Endothelial cell (in vitro differentiated cells): ENCODE data around the gene MAPKAPK5. TPM values are rescaled to one million over a fixed set of nuclear protein-coding genes. Genes with fewer than 3 reads are reported as not detected.
"Not testable (repeated sequence)": the region's sequence is repeated elsewhere in the genome, so short reads cannot be mapped to it uniquely, and the experiment has no call there.

Source experiments
- DNase-seq: peaks from one replicate; pipeline ENCODE4 v3.0.0; 2021; ENCODE audit warnings: low spot score
- H3K27ac Mint-ChIP-seq: one replicate; pipeline ENCODE4 v1.8.0; 2021; ENCODE audit warnings: mixed read lengths, inconsistent platforms; ENCODE audit not compliant: unreplicated experiment
- H3K27me3 Mint-ChIP-seq: one replicate; pipeline ENCODE4 v1.8.0; 2021; ENCODE audit warnings: mild to moderate bottlenecking, moderate library complexity, mixed read lengths, inconsistent platforms; ENCODE audit not compliant: unreplicated experiment
- H3K36me3 Mint-ChIP-seq: one replicate; pipeline ENCODE4 v1.8.0; 2021; ENCODE audit warnings: mild to moderate bottlenecking, low read depth, mixed read lengths, inconsistent platforms; ENCODE audit not compliant: unreplicated experiment
- H3K4me1 Mint-ChIP-seq: one replicate; pipeline ENCODE4 v1.8.0; 2021; ENCODE audit warnings: mild to moderate bottlenecking, mixed read lengths, inconsistent platforms; ENCODE audit not compliant: unreplicated experiment
- H3K4me3 Mint-ChIP-seq: one replicate; pipeline ENCODE4 v1.8.0; 2021; ENCODE audit warnings: mild to moderate bottlenecking, mixed read lengths, inconsistent platforms; ENCODE audit not compliant: unreplicated experiment
- H3K9me3 Mint-ChIP-seq: one replicate; pipeline ENCODE4 v1.8.0; 2021; ENCODE audit warnings: mixed read lengths, inconsistent platforms; ENCODE audit not compliant: unreplicated experiment
- CTCF ChIP-seq: fragments of 200-600 bp; sonication (generic); IDR thresholded peaks from one replicate; pipeline ENCODE4 v1.5.0; 2021; ENCODE audit warnings: antibody characterized with exemption; ENCODE audit not compliant: unreplicated experiment
- total RNA-seq: library from RNA; stranded (reverse); fragmentation: NEBNext Ultra II Directional; extraction: Animal tissue kit (Norgen Biotek cat#: 25700); gene quantifications from one replicate; pipeline ENCODE4 v1.2.1, GENCODE V29; 2021; ENCODE audit not compliant: unreplicated experiment

MAPKAPK5 gene
- total RNA-seq, 1 donor from 2014 or later: 48.8 TPM

- no peak for DNase-seq
- Mint-ChIP-seq H3K4me1 (no peaks in the 10 kb centered on the region), H3K4me3 (no peak overlapping the region), H3K27ac (no peak overlapping the region), H3K9me3 (no peaks in the 10 kb centered on the region), H3K36me3 (no peaks in the 10 kb centered on the region), H3K27me3 (no peaks in the 10 kb centered on the region)
- no peak for TF ChIP-seq CTCF
Measured at GRCh38 chr12:111828338-111828979, 13.6 kb upstream of the MAPKAPK5 start.

- not testable (repeated sequence) for H3K4me3 Mint-ChIP-seq, H3K36me3 Mint-ChIP-seq, DNase-seq, H3K27me3 Mint-ChIP-seq, H3K9me3 Mint-ChIP-seq, H3K27ac Mint-ChIP-seq, H3K4me1 Mint-ChIP-seq
Measured at GRCh38 chr12:111829635-111830034, 12.4 kb upstream of the MAPKAPK5 start.

- DNase-seq, H3K4me3 Mint-ChIP-seq, H3K9me3 Mint-ChIP-seq, H3K4me1 Mint-ChIP-seq, H3K27ac Mint-ChIP-seq, H3K27me3 Mint-ChIP-seq: not testable (repeated sequence)
- H3K36me3 Mint-ChIP-seq: peaks cover 18% of the 10 kb centered on the region
Measured at GRCh38 chr12:111834740-111835386, 7.2 kb upstream of the MAPKAPK5 start.

GRCh38 chr12:111835531-111836181 is 6.4 kb upstream of the MAPKAPK5 start:
- H3K4me3 Mint-ChIP-seq, H3K9me3 Mint-ChIP-seq, H3K27ac Mint-ChIP-seq, DNase-seq: not testable (repeated sequence)
- peaks cover 11% of the 10 kb centered on the region for H3K27me3 Mint-ChIP-seq
- H3K4me1 Mint-ChIP-seq: peaks cover 11% of the 10 kb centered on the region
- H3K36me3 Mint-ChIP-seq: peaks cover 22% of the 10 kb centered on the region

- Mint-ChIP-seq H3K36me3 (peaks cover 34% of the 10 kb centered on the region), H3K4me1 (peaks cover 25% of the 10 kb centered on the region), H3K27me3 (peaks cover 24% of the 10 kb centered on the region), H3K27ac (no peak overlapping the region), H3K4me3 (peak overlapping the region; percentile 40), H3K9me3 (no peaks in the 10 kb centered on the region)
- no peak for TF ChIP-seq CTCF
- DNase-seq: no peak
Measured at GRCh38 chr12:111838353-111838752, 3.7 kb upstream of the MAPKAPK5 start.

- no peak for TF ChIP-seq CTCF
- Mint-ChIP-seq H3K27me3 (peaks cover 26% of the 10 kb centered on the region), H3K4me3 (peak overlapping the region; percentile 99), H3K4me1 (peaks cover 34% of the 10 kb centered on the region), H3K9me3 (no peaks in the 10 kb centered on the region), H3K27ac (peak overlapping the region; percentile 98), H3K36me3 (peaks cover 41% of the 10 kb centered on the region)
- DNase-seq: no peak
Measured at GRCh38 chr12:111840807-111841206, 1.2 kb upstream of the MAPKAPK5 start.
